GM21526 (cell line): ENCODE results near the gene PAMR1.
"Not testable (repeated sequence)": the region's sequence is repeated elsewhere in the genome, so short reads cannot be mapped to it uniquely, and the experiment has no call there.

Experiments used
- ATAC-seq: cut with Tn5 transposase; IDR thresholded peaks from one replicate; pipeline ENCODE4 v1.9.1; 2021; ENCODE audit warnings: moderate library complexity; ENCODE audit not compliant: unreplicated experiment, low FRiP score

PAMR1 gene

GRCh38 chr11:35525501-35526175 lies at the start of gene PAMR1:
Gene PAMR1, minus strand, starts transcription at chr11:35525616. Its CDS starts 31 bp downstream, at chr11:35525585.
- no peak for ATAC-seq

GRCh38 chr11:35571696-35572095 lies 46.3 kb upstream of the PAMR1 start:
- no peak for ATAC-seq

GRCh38 chr11:35567737-35568465 lies 42.5 kb upstream of the PAMR1 start:
- no peak for ATAC-seq

GRCh38 chr11:35566885-35567284 lies 41.5 kb upstream of the PAMR1 start:
- ATAC-seq: no peak

GRCh38 chr11:35566181-35566580 lies 40.8 kb upstream of the PAMR1 start:
- no peak for ATAC-seq

- ATAC-seq: no peak
These were observed 38.8 kb upstream of the PAMR1 start for GRCh38 chr11:35564245-35564595.

GRCh38 chr11:35563484-35564244 lies 38.2 kb upstream of the PAMR1 start:
- no peak for ATAC-seq

GRCh38 chr11:35559949-35560348 lies 34.5 kb upstream of the PAMR1 start:
- ATAC-seq: no peak

- ATAC-seq: no peak
These were observed 33.1 kb upstream of the PAMR1 start for GRCh38 chr11:35558513-35558912.

- ATAC-seq: no peak
These were observed 30.1 kb upstream of the PAMR1 start for GRCh38 chr11:35555488-35555887.

- no peak for ATAC-seq
These were observed 29.3 kb upstream of the PAMR1 start for GRCh38 chr11:35554491-35555437.

- no peak for ATAC-seq
These were observed 28.4 kb upstream of the PAMR1 start for GRCh38 chr11:35553831-35554230.

- no peak for ATAC-seq
These were observed 27.6 kb upstream of the PAMR1 start for GRCh38 chr11:35553021-35553420.

GRCh38 chr11:35552616-35553015 lies 27.2 kb upstream of the PAMR1 start:
- ATAC-seq: no peak

- no peak for ATAC-seq
These were observed 25.1 kb upstream of the PAMR1 start for GRCh38 chr11:35550374-35551036.

- no peak for ATAC-seq
These were observed 24.4 kb upstream of the PAMR1 start for GRCh38 chr11:35549787-35550186.

GRCh38 chr11:35548925-35549561 lies 23.6 kb upstream of the PAMR1 start:
- no peak for ATAC-seq

- not testable (repeated sequence) for ATAC-seq
These were observed 22.6 kb upstream of the PAMR1 start for GRCh38 chr11:35547995-35548394.

GRCh38 chr11:35546317-35546716 lies 20.9 kb upstream of the PAMR1 start:
- ATAC-seq: no peak
